ENCODE results near the gene DERA.
"Not testable (repeated sequence)": the region's sequence is repeated elsewhere in the genome, so short reads cannot be mapped to it uniquely, and the experiment has no call there.

DERA gene

DNA sequence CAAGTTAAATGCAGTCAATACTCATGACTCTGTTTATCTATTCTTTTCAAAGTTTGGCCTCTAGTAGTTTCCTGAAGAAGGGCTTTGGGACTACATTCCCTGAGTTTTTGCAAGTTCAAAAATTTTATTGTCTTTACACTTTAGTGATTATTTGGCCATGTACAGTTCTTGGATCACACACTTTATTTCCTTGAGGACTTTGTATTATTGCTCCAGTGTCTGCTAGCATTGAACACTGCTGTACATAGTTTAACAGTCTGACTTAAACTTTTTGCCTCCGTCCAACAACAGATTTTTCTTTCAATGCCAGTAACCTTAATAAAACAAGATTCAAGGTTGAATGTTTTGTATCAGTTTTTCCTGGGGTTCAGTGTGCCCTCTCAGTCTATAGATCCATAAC, 132.3 kb downstream of the DERA start:
- Histone ChIP-seq H2AFZ (ENCODE audit: low read depth) (no peak overlapping the region), H3K27me3 (ENCODE audit: insufficient read depth, low read depth) (no peaks in the 10 kb centered on the region), H3K4me2 (no peak overlapping the region), H3K4me1 (ENCODE audit: low read depth, poor library complexity, severe bottlenecking) (no peaks in the 10 kb centered on the region), H3K79me2 (ENCODE audit: insufficient read depth, low read depth) (no peaks in the 10 kb centered on the region), H4K20me1 (ENCODE audit: insufficient read depth) (no peaks in the 10 kb centered on the region), H3K27ac (no peak overlapping the region), H3K36me3 (ENCODE audit: insufficient read depth) (no peaks in the 10 kb centered on the region), H3K4me3 (IDR thresholded peaks at IDR 0.05; ENCODE audit: insufficient read depth, low read depth, low read length) (no peak overlapping the region), H3K9ac (no peak overlapping the region)
- TF ChIP-seq, protein P1, sequence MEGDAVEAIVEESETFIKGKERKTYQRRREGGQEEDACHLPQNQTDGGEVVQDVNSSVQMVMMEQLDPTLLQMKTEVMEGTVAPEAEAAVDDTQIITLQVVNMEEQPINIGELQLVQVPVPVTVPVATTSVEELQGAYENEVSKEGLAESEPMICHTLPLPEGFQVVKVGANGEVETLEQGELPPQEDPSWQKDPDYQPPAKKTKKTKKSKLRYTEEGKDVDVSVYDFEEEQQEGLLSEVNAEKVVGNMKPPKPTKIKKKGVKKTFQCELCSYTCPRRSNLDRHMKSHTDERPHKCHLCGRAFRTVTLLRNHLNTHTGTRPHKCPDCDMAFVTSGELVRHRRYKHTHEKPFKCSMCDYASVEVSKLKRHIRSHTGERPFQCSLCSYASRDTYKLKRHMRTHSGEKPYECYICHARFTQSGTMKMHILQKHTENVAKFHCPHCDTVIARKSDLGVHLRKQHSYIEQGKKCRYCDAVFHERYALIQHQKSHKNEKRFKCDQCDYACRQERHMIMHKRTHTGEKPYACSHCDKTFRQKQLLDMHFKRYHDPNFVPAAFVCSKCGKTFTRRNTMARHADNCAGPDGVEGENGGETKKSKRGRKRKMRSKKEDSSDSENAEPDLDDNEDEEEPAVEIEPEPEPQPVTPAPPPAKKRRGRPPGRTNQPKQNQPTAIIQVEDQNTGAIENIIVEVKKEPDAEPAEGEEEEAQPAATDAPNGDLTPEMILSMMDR (conservative IDR thresholded peaks at IDR 0.05; ENCODE audit: low read depth, low read length) = no peak

DNA sequence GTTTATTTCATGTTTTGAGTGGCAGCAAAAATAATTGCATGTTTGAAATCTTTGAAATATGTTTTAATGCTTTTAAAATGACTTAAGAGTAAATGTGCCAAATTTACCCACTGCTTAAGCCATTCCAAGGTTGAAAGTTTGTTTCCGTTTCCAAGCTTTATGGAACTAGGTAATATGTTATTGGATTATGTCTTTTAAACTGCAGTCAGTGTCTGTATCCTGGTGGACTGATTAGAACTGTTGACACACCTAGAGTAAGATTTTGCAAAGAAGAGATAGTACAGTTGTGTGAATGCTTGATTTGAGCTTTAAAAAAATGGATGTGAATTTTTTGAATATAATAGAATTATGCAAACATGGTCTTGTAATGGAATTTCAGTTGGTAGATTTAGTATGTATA, 135.1 kb downstream of the DERA start:
- Histone ChIP-seq H2AFZ (ENCODE audit: low read depth) (no peak overlapping the region), H3K4me1 (ENCODE audit: low read depth, poor library complexity, severe bottlenecking) (no peaks in the 10 kb centered on the region), H3K4me3 (IDR thresholded peaks at IDR 0.05; ENCODE audit: insufficient read depth, low read depth, low read length) (no peak overlapping the region), H3K79me2 (ENCODE audit: insufficient read depth, low read depth) (no peaks in the 10 kb centered on the region), H3K4me2 (no peak overlapping the region), H3K27ac (no peak overlapping the region), H4K20me1 (ENCODE audit: insufficient read depth) (no peaks in the 10 kb centered on the region), H3K27me3 (ENCODE audit: insufficient read depth, low read depth) (no peaks in the 10 kb centered on the region), H3K36me3 (ENCODE audit: insufficient read depth) (no peaks in the 10 kb centered on the region), H3K9ac (no peak overlapping the region)
- TF ChIP-seq, protein P1 (conservative IDR thresholded peaks at IDR 0.05; ENCODE audit: low read depth, low read length) = no peak

DNA sequence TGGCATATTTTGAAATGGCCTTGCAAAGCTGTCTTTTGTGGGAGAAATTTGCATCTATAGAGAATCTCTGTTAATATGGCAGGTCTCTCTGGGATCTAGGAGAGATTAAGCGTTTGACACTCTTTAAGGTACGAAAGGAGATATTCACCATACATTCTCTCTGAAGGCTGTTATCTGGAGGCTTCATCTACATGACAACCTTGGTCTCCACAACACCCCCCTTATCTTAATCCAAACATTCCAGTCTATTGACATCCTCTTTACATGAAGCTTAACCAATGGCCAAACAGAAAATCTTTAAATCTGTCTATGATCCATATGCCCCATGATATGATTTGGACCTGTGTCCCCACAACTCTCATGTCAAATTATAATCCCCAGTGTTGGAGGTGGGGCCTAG, 137.4 kb downstream of the DERA start:
- Histone ChIP-seq H4K20me1 (ENCODE audit: insufficient read depth) (no peaks in the 10 kb centered on the region), H3K4me3 (IDR thresholded peaks at IDR 0.05; ENCODE audit: insufficient read depth, low read depth, low read length) (no peak overlapping the region), H2AFZ (ENCODE audit: low read depth) (no peak overlapping the region), H3K4me1 (ENCODE audit: low read depth, poor library complexity, severe bottlenecking) (no peaks in the 10 kb centered on the region), H3K4me2 (no peak overlapping the region), H3K79me2 (ENCODE audit: insufficient read depth, low read depth) (no peaks in the 10 kb centered on the region), H3K27me3 (ENCODE audit: insufficient read depth, low read depth) (no peaks in the 10 kb centered on the region), H3K27ac (no peak overlapping the region), H3K9ac (no peak overlapping the region), H3K36me3 (ENCODE audit: insufficient read depth) (no peaks in the 10 kb centered on the region)
- TF ChIP-seq, protein P1 (conservative IDR thresholded peaks at IDR 0.05; ENCODE audit: low read depth, low read length) = no peak

DNA sequence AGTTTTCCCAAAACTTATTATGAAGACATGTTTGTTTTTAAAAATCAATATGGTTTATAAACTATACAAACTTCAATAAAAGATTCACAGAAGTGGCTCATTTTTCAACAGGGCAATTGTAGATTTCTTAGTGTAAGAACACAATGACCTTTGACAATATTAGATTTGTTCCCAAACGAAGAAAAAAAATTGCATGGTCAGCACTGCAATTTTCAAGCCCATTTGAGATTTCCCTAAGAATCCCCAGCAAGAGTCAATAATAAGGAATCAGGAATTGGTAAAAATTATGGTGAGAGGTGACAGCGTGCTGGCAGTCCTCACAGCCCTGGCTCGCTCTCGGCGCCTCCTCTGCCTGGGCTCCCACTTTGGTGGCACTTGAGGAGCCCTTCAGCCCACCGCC, 145.8 kb downstream of the DERA start:
- TF ChIP-seq, protein P1 (conservative IDR thresholded peaks at IDR 0.05; ENCODE audit: low read depth, low read length) = no peak
- Histone ChIP-seq H3K4me2 (no peak overlapping the region), H3K9ac (no peak overlapping the region), H4K20me1 (ENCODE audit: insufficient read depth) (no peaks in the 10 kb centered on the region), H3K4me1 (ENCODE audit: low read depth, poor library complexity, severe bottlenecking) (no peaks in the 10 kb centered on the region), H3K36me3 (ENCODE audit: insufficient read depth) (no peaks in the 10 kb centered on the region), H3K4me3 (IDR thresholded peaks at IDR 0.05; ENCODE audit: insufficient read depth, low read depth, low read length) (no peak overlapping the region), H2AFZ (ENCODE audit: low read depth) (no peak overlapping the region), H3K27me3 (ENCODE audit: insufficient read depth, low read depth) (no peaks in the 10 kb centered on the region), H3K27ac (no peak overlapping the region), H3K79me2 (ENCODE audit: insufficient read depth, low read depth) (no peaks in the 10 kb centered on the region)

DNA sequence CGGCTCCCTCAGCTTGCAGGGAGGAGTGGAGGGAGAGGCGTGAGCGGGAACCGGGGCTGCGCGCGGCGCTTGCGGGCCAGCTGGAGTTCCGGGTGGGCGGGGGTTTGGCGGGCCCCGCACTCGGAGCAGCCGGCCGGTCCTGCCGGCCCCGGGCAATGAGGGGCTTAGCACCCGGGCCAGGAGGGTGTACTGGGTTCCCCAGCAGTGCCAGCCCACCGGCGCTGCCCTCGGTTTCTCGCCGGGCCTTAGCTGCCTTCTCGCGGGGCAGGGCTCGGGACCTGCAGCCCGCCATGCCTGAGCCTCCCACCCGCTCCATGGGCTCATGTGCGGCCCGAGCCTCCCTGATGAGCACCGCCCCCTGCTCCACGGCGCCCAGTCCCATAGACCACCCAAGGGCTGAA, 146.2 kb downstream of the DERA start:
- H3K27ac ChIP-seq; H2AFZ ChIP-seq (ENCODE audit: low read depth); H3K4me1 ChIP-seq (ENCODE audit: low read depth, poor library complexity, severe bottlenecking); H3K27me3 ChIP-seq (ENCODE audit: insufficient read depth, low read depth); H3K4me3 ChIP-seq (IDR thresholded peaks at IDR 0.05; ENCODE audit: insufficient read depth, low read depth, low read length); H3K9ac ChIP-seq; H3K4me2 ChIP-seq; H4K20me1 ChIP-seq (ENCODE audit: insufficient read depth); H3K36me3 ChIP-seq (ENCODE audit: insufficient read depth); H3K79me2 ChIP-seq (ENCODE audit: insufficient read depth, low read depth): not testable (repeated sequence)

Data from KMS-11 (cell line).